ENCODE measurements around the gene RFX1. TPM values are rescaled to one million over a fixed set of nuclear protein-coding genes. Genes with fewer than 3 reads are reported as not detected.

The RFX1 gene
- total RNA-seq, 2 experiments from 2014 or later: 16.0 to 17.8 TPM

DNA sequence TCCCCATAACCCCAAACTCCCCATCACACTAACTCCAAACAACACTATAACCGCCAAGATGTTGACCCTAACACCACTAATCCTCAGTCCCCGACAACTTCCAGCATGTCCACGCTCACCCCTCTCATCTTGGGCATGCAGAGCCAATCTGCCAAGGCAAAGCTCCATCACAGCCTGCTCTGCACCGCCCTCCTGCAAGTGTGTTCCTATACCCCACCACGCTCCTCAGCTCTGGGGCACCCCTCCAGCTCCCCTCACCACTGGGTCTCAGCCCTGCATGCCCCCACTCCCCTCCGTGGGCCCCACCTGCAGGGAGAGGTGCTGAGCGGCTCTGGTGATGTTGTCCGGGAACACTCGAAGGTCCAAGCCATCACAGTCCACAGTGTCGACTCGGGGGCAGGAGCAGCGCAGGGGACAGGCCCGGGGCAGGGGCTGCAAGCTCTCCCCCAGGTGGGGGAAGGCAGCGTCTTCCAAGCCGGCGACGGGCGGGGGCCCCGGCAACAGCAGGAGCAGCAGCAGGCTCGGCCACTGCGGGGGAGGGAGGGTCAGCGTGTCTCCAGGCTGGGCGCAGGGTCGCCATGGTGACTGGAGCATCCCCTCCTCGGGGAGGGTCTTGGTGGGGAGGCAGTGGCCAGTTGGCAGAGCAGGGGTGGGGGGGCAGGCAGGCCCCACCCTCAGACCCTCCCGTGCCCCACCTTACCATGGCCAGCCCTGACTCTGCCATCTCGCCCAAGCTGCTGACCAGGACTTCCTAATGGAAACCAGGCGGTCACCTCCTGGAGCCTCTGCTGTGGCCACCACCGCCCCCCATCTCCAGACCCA lies 68.4 kb downstream of the RFX1 start:
- peaks cover 6% of the 10 kb centered on the region for H3K4me1 Mint-ChIP-seq
- no peak overlapping the region for H3K4me3 Mint-ChIP-seq
- H3K36me3 Mint-ChIP-seq: no peaks in the 10 kb centered on the region
- CTCF ChIA-PET: no interaction called here
- no peaks in the 10 kb centered on the region for H3K9me3 Mint-ChIP-seq (ENCODE audit: low read depth)
- DNase-seq: no peak
- no peak for ATAC-seq
- H3K27me3 Mint-ChIP-seq: peaks cover 4% of the 10 kb centered on the region
- no peak overlapping the region for H3K27ac Mint-ChIP-seq

DNA sequence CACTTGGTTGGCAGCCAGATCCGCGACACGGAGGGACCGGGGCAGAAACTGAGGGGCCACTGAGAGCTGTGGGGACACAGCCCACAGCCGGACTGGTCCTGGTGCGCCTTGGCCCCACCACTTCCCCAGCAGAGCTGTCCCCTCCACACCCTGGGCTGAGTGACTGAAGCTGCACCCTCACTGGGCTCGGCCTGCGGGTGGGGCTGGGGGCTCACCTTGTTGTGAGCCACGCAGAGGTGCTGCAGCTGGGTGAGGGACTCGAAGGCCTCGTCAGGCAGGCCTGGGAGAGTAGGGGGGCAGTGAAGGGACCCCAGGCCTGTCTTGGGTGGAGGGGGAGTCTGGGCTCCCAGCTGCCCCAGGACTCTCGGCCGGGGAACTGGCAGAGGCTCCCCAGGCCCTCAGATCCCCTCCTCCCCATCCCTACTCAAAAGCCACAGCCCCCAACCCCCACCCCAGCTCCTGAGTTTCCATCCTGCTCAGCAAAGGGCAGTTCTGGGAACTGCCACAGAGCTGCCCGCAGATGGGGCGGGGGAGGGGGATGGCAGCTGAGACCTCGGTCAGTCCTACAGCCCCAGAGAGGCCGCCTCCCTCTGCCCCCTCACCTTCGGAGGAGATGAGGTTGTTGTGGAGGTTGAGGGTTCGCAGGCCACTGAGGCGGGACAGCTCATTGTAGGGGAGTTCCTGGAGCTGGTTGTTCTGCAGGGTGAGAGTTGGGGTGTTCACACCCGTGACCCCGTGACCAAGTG lies 70.2 kb downstream of the RFX1 start:
- Mint-ChIP-seq H3K9me3 (ENCODE audit: low read depth) (no peaks in the 10 kb centered on the region), H3K27me3 (peaks cover 4% of the 10 kb centered on the region), H3K4me1 (peaks cover 6% of the 10 kb centered on the region), H3K27ac (no peak overlapping the region), H3K4me3 (no peak overlapping the region), H3K36me3 (no peaks in the 10 kb centered on the region)
- DNase-seq (no peak), ATAC-seq (no peak)
- CTCF ChIA-PET: no interaction called here

DNA sequence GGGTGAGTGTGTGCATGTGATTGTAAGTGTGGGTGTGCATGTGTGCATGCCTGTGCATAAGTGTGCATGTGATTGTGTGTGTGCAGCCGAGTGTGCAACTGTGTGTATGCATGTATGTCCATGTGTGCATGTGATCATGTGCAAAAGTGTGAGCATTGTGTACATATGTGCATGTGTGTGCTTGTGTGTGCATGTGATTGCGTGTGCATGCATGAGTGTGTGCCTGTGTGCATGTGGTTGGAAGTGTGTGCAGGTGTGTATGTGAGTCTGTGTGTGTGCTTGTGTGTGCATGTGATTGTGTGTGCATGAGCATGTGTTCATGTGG lies 71.4 kb downstream of the RFX1 start:
- H3K27ac Mint-ChIP-seq: no peak overlapping the region
- CTCF ChIA-PET: interaction anchor here (1.3 kb wide), 1 partner anchor 97 kb away, joined by 4 read pairs; the partner anchor contains the start of gene IL27RA
- no peaks in the 10 kb centered on the region for H3K36me3 Mint-ChIP-seq
- no peak for ATAC-seq
- H3K4me1 Mint-ChIP-seq: peaks cover 6% of the 10 kb centered on the region
- no peak overlapping the region for H3K4me3 Mint-ChIP-seq
- H3K9me3 Mint-ChIP-seq (ENCODE audit: low read depth): no peaks in the 10 kb centered on the region
- H3K27me3 Mint-ChIP-seq: peaks cover 4% of the 10 kb centered on the region
- no peak for DNase-seq

DNA sequence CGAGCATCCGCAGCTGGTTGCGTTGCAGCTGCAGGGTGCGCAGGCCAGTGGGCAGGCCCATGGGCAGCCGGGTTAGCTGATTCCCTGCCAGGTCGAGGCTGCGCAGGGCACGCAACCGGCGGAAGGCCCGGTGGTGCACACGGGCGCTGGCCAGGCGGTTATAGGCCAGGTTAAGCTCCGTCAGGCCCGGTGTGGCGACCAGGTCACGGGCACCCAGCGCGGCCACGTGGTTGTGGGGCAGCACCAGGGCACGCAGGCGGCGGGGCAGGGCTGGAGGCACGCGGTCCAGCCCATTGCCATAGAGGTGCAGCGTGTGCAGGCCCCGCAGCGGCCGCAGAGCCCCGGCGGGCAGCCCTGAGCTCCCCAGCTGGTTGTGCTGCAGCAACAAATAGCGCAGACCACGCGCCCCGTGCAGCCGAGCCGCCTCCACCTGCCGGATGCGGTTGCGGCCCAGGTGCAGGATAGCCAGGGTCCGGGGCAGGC lies 73.2 kb downstream of the RFX1 start:
- Mint-ChIP-seq H3K36me3 (peaks cover 4% of the 10 kb centered on the region), H3K4me3 (no peak overlapping the region), H3K9me3 (ENCODE audit: low read depth) (no peaks in the 10 kb centered on the region), H3K4me1 (peaks cover 6% of the 10 kb centered on the region), H3K27me3 (no peaks in the 10 kb centered on the region), H3K27ac (no peak overlapping the region)
- DNase-seq (no peak), ATAC-seq (no peak)
- CTCF ChIA-PET: interaction anchor here (1.0 to 1.8 kb wide), 3 partner anchors 11 to 115 kb away, joined by 3 to 4 read pairs (median 3); no protein-coding TSS in a partner anchor

DNA sequence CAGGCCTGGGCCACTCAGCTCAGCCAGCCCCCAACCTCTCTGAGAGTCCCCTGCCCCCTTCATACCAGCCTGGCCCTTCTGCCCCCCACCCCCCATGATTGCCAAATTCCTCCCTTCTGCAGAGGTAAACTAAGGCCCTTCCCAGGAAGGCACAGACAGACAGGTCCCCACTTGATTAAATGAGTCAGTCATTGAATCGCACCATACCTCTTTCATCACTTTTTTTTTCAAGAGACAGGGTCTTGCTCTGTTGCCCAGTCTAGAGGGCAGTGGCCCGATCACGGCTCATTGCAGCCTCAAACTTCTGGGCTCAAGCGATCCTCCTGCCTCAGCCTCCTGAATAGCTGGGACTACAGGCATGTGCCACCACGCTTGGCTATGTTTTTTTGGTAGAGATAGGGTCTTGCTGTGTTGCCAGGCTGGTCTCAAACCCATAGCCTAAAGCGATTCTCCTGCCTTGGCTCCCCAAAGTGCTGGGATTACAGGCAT lies 73.9 kb downstream of the RFX1 start:
- no peak for ATAC-seq
- no peaks in the 10 kb centered on the region for H3K27me3 Mint-ChIP-seq
- H3K9me3 Mint-ChIP-seq (ENCODE audit: low read depth): no peaks in the 10 kb centered on the region
- no peak overlapping the region for H3K4me3 Mint-ChIP-seq
- CTCF ChIA-PET: interaction anchor here (1.0 kb wide), 1 partner anchor 12 kb away, joined by 3 read pairs; no protein-coding TSS in a partner anchor
- H3K36me3 Mint-ChIP-seq: peaks cover 4% of the 10 kb centered on the region
- peaks cover 6% of the 10 kb centered on the region for H3K4me1 Mint-ChIP-seq
- H3K27ac Mint-ChIP-seq: no peak overlapping the region
- DNase-seq: no peak

DNA sequence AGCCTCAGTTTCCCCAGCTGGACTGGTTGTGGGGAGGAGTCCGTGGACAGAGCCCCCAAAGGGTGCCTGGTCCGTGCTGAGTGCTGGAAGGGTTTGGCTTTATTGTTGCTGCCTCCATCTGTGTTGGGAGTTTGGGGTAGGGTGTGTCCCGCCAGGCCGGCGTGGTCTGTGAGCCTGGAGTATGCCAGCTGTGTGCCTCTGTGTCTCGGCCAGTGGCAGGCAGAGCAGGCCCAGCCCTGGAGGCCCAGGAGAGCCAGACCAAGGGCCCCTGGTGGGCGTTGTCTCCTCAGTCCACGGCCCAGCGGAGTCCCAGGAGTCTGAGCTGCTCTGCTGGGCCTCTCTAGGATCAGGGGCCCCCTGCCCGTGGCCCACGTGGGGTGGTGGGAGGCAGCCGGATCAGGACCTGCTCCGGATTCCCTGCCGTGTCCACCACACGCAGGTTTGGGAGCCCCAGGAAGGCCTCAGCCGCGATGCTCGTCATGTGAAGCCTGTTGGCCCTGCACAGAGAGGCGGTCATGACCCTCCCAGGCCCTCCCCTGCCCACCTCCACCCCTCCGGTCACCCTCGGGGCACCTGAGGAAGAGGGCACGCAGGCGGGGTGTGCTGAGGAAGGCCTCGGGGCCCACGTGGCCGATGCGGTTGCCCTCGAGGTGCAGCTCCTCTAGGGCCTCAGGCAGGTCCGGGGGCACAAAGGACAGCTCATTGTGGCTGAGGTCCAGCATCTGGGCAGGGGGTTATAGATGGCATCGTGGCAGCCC lies 74.5 kb downstream of the RFX1 start:
- Mint-ChIP-seq H3K4me1 (peaks cover 6% of the 10 kb centered on the region), H3K27ac (no peak overlapping the region), H3K4me3 (no peak overlapping the region), H3K36me3 (peaks cover 4% of the 10 kb centered on the region), H3K27me3 (no peaks in the 10 kb centered on the region), H3K9me3 (ENCODE audit: low read depth) (no peaks in the 10 kb centered on the region)
- DNase-seq: no peak
- CTCF ChIA-PET: interaction anchor here (0.9 kb wide), 1 partner anchor 111 kb away, joined by 3 read pairs; no protein-coding TSS in a partner anchor
- no peak for ATAC-seq

DNA sequence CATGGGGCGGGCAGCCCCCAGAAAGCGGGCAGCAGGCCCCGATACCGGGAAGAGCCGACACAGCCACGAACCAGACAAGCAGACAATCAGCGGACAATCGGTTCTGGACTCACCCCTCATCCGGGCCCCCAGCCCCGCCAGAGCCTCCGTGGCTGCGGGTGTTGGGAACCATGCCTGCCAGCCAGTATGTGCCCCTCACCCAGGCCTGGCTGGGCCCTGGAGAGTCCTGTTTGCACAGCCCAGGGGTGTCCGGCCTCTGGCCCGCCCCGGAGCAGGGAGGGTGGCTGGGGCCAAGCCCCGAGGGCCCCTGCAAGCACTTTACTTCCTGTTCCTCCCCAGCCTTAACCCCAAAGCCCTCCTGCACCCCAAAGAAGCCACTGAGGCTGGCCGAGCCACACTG lies 75.7 kb downstream of the RFX1 start:
- no peak overlapping the region for H3K4me3 Mint-ChIP-seq
- no peaks in the 10 kb centered on the region for H3K9me3 Mint-ChIP-seq (ENCODE audit: low read depth)
- ATAC-seq (no peak), DNase-seq (no peak)
- peaks cover 2% of the 10 kb centered on the region for H3K4me1 Mint-ChIP-seq
- CTCF ChIA-PET: interaction anchor here (0.9 kb wide), 1 partner anchor 112 kb away, joined by 3 read pairs; no protein-coding TSS in a partner anchor
- no peaks in the 10 kb centered on the region for H3K27me3 Mint-ChIP-seq
- H3K36me3 Mint-ChIP-seq: peaks cover 4% of the 10 kb centered on the region
- H3K27ac Mint-ChIP-seq: no peak overlapping the region

DNA sequence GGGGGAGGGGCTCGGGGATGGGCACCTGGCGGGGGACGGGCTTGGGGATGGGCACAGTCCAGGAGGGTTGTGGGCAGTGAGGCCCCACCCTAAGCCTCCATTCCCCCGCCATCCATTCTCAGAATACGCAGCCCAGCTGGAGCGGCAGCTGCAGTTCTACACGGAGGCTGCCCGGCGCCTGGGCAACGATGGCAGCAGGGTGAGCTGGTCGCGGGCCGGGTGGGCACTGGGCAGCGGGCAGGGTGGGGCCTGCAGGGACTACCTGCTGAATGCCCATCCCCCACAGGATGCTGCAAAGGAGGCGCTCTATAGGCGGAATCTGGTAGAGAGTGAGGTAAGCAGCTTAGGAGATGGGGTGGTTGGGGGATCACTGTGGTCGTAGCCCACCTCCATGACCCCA lies 76.2 kb downstream of the RFX1 start:
- Mint-ChIP-seq H3K27me3 (no peaks in the 10 kb centered on the region), H3K4me1 (peaks cover 2% of the 10 kb centered on the region), H3K36me3 (peaks cover 4% of the 10 kb centered on the region), H3K27ac (no peak overlapping the region), H3K4me3 (no peak overlapping the region), H3K9me3 (ENCODE audit: low read depth) (no peaks in the 10 kb centered on the region)
- CTCF ChIA-PET: interaction anchor here (0.9 kb wide), 1 partner anchor 19 kb away, joined by 3 read pairs; no protein-coding TSS in a partner anchor
- DNase-seq (no peak), ATAC-seq (no peak)

DNA sequence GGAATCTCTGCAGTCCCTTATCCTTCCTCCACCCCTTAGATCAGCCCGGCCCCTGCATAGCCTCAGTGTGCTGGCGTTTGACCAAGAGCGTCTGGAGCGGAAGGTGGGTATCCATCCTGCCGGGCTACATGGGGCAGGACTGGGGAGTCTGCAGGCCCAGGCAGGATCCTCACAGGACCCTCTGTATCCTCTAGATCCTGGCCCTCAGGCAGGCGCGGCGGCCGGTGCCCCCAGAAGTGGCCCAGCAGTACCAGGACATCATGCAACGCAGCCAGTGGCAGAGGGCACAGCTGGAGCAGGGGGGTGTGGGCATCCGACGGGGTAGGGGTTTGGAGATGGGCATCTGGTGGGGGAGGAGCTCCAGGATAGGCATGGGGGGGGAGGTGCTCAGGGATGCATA lies 76.8 kb downstream of the RFX1 start:
- Mint-ChIP-seq H3K4me3 (no peak overlapping the region), H3K36me3 (peaks cover 4% of the 10 kb centered on the region), H3K27ac (no peak overlapping the region), H3K27me3 (no peaks in the 10 kb centered on the region), H3K9me3 (ENCODE audit: low read depth) (no peaks in the 10 kb centered on the region), H3K4me1 (no peaks in the 10 kb centered on the region)
- ATAC-seq: no peak
- CTCF ChIA-PET: interaction anchor here (0.9 kb wide), 1 partner anchor 18 kb away, joined by 3 read pairs; no protein-coding TSS in a partner anchor
- no peak for DNase-seq

DNA sequence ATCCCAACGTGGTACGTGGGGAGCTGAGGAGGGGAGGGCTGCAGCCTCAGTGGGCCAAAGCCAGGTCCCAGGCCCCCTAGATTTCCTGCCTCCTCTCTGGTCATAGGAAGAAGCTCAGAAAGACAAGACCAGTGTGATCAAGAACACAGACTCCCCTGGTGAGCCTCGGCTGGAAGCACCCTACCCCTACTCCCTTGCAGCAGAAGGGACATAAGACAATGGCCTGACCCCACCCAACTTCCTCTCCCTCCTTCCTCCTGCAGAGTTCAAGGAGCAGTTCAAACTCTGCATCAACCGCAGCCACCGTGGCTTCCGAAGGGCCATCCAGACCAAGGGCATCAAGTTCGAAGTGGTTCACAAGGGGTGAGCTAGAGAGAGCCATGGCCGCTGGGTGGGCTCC lies 79.4 kb downstream of the RFX1 start:
- CTCF ChIA-PET: interaction anchor here (0.8 kb wide), 1 partner anchor 147 kb away, joined by 3 read pairs; no protein-coding TSS in a partner anchor
- Mint-ChIP-seq H3K4me1 (no peaks in the 10 kb centered on the region), H3K27ac (no peak overlapping the region), H3K27me3 (no peaks in the 10 kb centered on the region), H3K4me3 (no peak overlapping the region), H3K9me3 (ENCODE audit: low read depth) (no peaks in the 10 kb centered on the region), H3K36me3 (peaks cover 12% of the 10 kb centered on the region)
- ATAC-seq (no peak), DNase-seq (no peak)

DNA sequence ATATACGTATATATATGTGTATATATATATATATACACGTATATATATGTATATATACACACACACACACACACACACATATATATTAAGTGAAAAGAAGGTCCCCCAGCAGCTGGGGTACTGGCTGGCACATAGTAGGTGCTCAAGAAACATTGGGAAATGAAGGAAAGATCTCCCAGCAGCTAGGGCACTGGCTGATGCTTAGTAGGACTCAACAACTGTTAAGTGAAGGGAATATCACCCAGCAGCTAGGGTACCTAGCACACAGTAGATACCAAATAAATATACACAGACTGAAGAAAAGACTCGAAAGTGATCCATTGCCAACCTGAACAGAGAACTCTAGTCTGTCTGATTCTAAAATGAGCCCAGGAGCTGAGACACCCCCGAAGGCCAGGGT lies 80.1 kb downstream of the RFX1 start:
- ATAC-seq: no peak
- Mint-ChIP-seq H3K27me3 (no peaks in the 10 kb centered on the region), H3K4me3 (no peak overlapping the region), H3K27ac (no peak overlapping the region), H3K4me1 (peaks cover 3% of the 10 kb centered on the region), H3K9me3 (ENCODE audit: low read depth) (no peaks in the 10 kb centered on the region), H3K36me3 (peaks cover 19% of the 10 kb centered on the region)
- no peak for DNase-seq
- CTCF ChIA-PET: interaction anchor here (0.8 kb wide), 1 partner anchor 148 kb away, joined by 3 read pairs; no protein-coding TSS in a partner anchor

DNA sequence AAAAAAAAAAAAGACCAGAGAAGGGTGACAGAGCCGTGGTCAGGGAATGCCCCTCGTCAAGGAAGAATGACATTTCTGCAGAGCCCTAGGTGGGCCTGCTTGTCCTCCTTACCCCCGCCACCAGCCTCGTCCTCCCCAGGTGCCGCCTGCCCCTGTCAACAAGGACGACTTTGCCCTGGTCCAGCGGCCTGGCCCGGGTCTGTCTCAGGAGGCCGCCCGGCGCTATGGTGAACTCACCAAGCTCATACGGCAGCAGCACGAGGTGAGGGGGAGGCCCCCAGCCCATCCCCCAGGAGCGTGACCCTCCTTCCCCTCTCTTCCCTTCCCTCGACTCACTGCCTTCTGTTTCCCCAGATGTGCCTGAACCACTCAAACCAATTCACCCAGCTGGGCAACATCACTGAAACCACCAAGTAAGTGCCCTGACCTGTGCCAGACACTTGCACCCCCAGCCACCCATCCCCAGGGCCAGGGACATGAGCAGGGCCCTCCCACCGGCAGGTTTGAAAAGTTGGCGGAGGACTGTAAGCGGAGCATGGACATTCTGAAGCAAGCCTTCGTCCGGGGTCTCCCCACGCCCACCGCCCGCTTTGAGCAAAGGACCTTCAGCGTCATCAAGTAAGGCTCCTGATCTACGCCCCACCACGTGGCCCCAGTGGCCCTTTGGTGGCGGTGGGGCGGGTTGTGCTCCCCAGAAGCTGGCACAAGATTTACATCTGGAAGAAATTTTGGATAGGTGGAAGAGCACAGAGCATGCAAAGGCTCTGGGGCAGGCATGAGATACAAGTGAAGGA lies 82.7 kb downstream of the RFX1 start:
- Mint-ChIP-seq H3K27me3 (no peaks in the 10 kb centered on the region), H3K9me3 (ENCODE audit: low read depth) (no peaks in the 10 kb centered on the region), H3K27ac (no peak overlapping the region), H3K4me3 (no peak overlapping the region), H3K4me1 (peaks cover 4% of the 10 kb centered on the region), H3K36me3 (peaks cover 31% of the 10 kb centered on the region)
- ATAC-seq (no peak), DNase-seq (no peak)
- CTCF ChIA-PET: interaction anchor here (0.6 kb wide), 2 partner anchors 21 to 122 kb away, joined by 3 read pairs; no protein-coding TSS in a partner anchor
